Tibial nerve (tissue), 4 donors: Measurements from ENCODE around the gene STXBP2. TPM values are rescaled to one million over a fixed set of nuclear protein-coding genes. Genes with fewer than 3 reads are reported as not detected.

Experiments used
- DNase-seq, 2 donors: peaks; one replicate each; pipeline ENCODE4 v3.0.0-alpha.2; 2019; ENCODE audit warnings: low spot score in 2 of 2
- H3K27ac ChIP-seq, 4 donors: fragments of 200-600 bp; sonication (generic) in 3 of 4; one replicate each; pipeline ENCODE4 v1.5.1; 2017 to 2019; ENCODE audit warnings: mild to moderate bottlenecking in 1 of 4
- H3K27me3 ChIP-seq, 2 donors: fragments of 200-600 bp; sonication (generic) in 1 of 2; one replicate each; pipeline versions ENCODE4 v1.5.1 to v1.6.0; 2017 to 2019
- H3K36me3 ChIP-seq, 3 donors: fragments of 200-600 bp; sonication (generic); one replicate each; pipeline ENCODE4 v1.5.1; 2018 to 2019
- H3K4me1 ChIP-seq, 4 donors: fragments of 200-600 bp; sonication (generic) in 3 of 4; one replicate each; pipeline ENCODE4 v1.5.1; 2017 to 2019
- H3K4me3 ChIP-seq, 4 donors: fragments of 200-600 bp; sonication (generic) in 3 of 4; one replicate each; pipeline ENCODE4 v1.5.1; 2017 to 2019; ENCODE audit warnings: mild to moderate bottlenecking in 1 of 4, moderate library complexity in 1 of 4
- H3K9me3 ChIP-seq, 4 donors: fragments of 200-600 bp; sonication (generic) in 3 of 4; one replicate each; pipeline ENCODE4 v1.5.1; 2017 to 2019
- CTCF ChIP-seq, 5 experiments: fragments of 200-600 bp in 3 of 5; fragments of 450-650 bp in 2 of 5; sonication (generic) in 3 of 5; IDR thresholded peaks; one replicate each; pipeline ENCODE4 v1.5.1; 2016 to 2019; ENCODE audit warnings: antibody characterized with exemption in 5 of 5, mild to moderate bottlenecking in 3 of 5, moderate library complexity in 2 of 5
- EP300 ChIP-seq, 2 donors: sonication (generic); formaldehyde crosslinking; IDR thresholded peaks; one replicate each; pipeline ENCODE4 v1.6.1; 2017; ENCODE audit warnings: antibody characterized with exemption in 2 of 2, mild to moderate bottlenecking in 1 of 2
- POLR2A ChIP-seq, 2 donors: fragments of 450-650 bp; IDR thresholded peaks; one replicate each; pipeline ENCODE4 v1.6.1; 2017; ENCODE audit warnings: antibody characterized with exemption in 2 of 2, mild to moderate bottlenecking in 2 of 2, moderate library complexity in 2 of 2
- WGBS, 2 donors: methylation state at CpG; one replicate each; pipeline ENCODE4 v1.1.5; 2018; 5-methylcytosine and 5-hydroxymethylcytosine counted together
- total RNA-seq, 4 donors: library from RNA; depleted of rRNA; stranded (reverse); fragments of >200 nt; gene quantifications; one replicate each; pipeline ENCODE4 v1.1.0, GENCODE V29; 2016

Gene STXBP2
- total RNA-seq, 4 donors from 2014 or later: 8.7 to 24.0 (median 13.0) TPM

- Histone ChIP-seq H3K4me1 (peaks cover 4 to 30% (median 21%) of the 10 kb centered on the region in 4 donors), H3K9me3 (no peaks in the 10 kb centered on the region), H3K4me3 (no peak overlapping the region), H3K27ac (no peak overlapping the region), H3K27me3 (no peaks in the 10 kb centered on the region), H3K36me3 (peaks cover 5 to 65% (median 24%) of the 10 kb centered on the region in 3 donors)
- no peak for TF ChIP-seq CTCF (IDR thresholded peaks at IDR 0.05)
- WGBS, 2 donors: 94 to 97% methylated on average over 29 to 33 of the region's 34 CpGs
- no peak for DNase-seq
Observed at GRCh38 chr19:7625763-7626372, 11.0 kb upstream of the STXBP2 start.

GRCh38 chr19:7627166-7627565, 9.7 kb upstream of the STXBP2 start:
- no peak for DNase-seq

GRCh38 chr19:7628589-7629311, 8.2 kb upstream of the STXBP2 start:
- WGBS, 2 donors: 4 to 5% methylated on average over 15 of the region's 15 CpGs
- TF ChIP-seq CTCF (IDR thresholded peaks at IDR 0.05): no peak
- no peak for TF ChIP-seq POLR2A (IDR thresholded peaks at IDR 0.05)
- no peak for TF ChIP-seq EP300 (IDR thresholded peaks at IDR 0.05)
- Histone ChIP-seq H3K4me1 (peaks cover 4 to 39% (median 25%) of the 10 kb centered on the region in 4 donors), H3K27ac (peak overlapping the region; percentile 78 to 91 (median 86)), H3K36me3 (peaks cover 1 to 52% (median 2%) of the 10 kb centered on the region in 3 donors), H3K9me3 (no peaks in the 10 kb centered on the region), H3K4me3 (peak overlapping the region; percentile 81 to 100 (median 90)), H3K27me3 (no peaks in the 10 kb centered on the region)
- no peak for DNase-seq

More at GRCh38 chr19:7627166-7627565, 9.7 kb upstream of the STXBP2 start:
- Histone ChIP-seq H3K4me3 (no peak overlapping the region), H3K4me1 (peaks cover 4 to 39% (median 25%) of the 10 kb centered on the region in 4 donors), H3K36me3 (peaks cover 2 to 60% (median 16%) of the 10 kb centered on the region in 3 donors), H3K27ac (no peak overlapping the region), H3K9me3 (no peaks in the 10 kb centered on the region), H3K27me3 (no peaks in the 10 kb centered on the region)
- TF ChIP-seq CTCF (IDR thresholded peaks at IDR 0.05) (no peak), EP300 (IDR thresholded peaks at IDR 0.05) (no peak), POLR2A (IDR thresholded peaks at IDR 0.05) (no peak)
- WGBS, 2 donors: 88 to 94% methylated on average over 24 of the region's 24 CpGs

- H3K27me3 ChIP-seq: no peaks in the 10 kb centered on the region
- peak within 1 kb of the TSS; percentile 78 to 93 (median 90) for H3K27ac ChIP-seq
- WGBS, 2 donors: 0% methylated on average over 38 to 40 of the region's 40 CpGs
- H3K36me3 ChIP-seq: peaks cover 0 to 44% (median 2%) of the 10 kb centered on the region in 3 donors
- TF ChIP-seq EP300 (IDR thresholded peaks at IDR 0.05): peak; percentile 91 to 96
- peak in 1 of 5 experiments; percentile 41 for TF ChIP-seq CTCF (IDR thresholded peaks at IDR 0.05)
- TF ChIP-seq POLR2A (IDR thresholded peaks at IDR 0.05): peak in 1 of 2 donors; percentile 71
- H3K4me3 ChIP-seq: peak within 1 kb of the TSS; percentile 81 to 100 (median 90)
- H3K9me3 ChIP-seq: no peaks in the 10 kb centered on the region
- peak; percentile 94 to 99 for DNase-seq
- peaks cover 4 to 39% (median 25%) of the 10 kb centered on the region in 4 donors for H3K4me1 ChIP-seq
Observed at GRCh38 chr19:7629347-7630054, 7.4 kb upstream of the STXBP2 start, which contains the start of the genes PET100 and XAB2. TSS of gene PET100 (plus strand) at chr19:7629793. CDS start at chr19:7629834, 41 bp downstream. TSS of gene XAB2 (minus strand) at chr19:7629545. CDS start at chr19:7629527, 18 bp downstream.
